IMR-90 (cell line): ENCODE measurements around the gene GRHL3. TPM values are rescaled to one million over a fixed set of nuclear protein-coding genes. Genes with fewer than 3 reads are reported as not detected.

ENCODE experiments used
- ATAC-seq: fragments of 200-7000 bp; cut with Tn5 transposase; 2 replicates; pipeline ENCODE4 v1.9.1; 2020; ENCODE audit warnings: low read depth, mild to moderate bottlenecking, moderate library complexity
- BruUV-seq: library from RNA; stranded (reverse); fragments of 400-500 nt; replicated peaks from 2 replicates; lab custom pipeline; 2021; lab: Mats Ljungman, UMichigan
- CTCF ChIA-PET: fragments of 300-600 bp; formaldehyde crosslinking; extraction: SDS; loops from one replicate; lab custom pipeline; 2021; ENCODE audit warnings: antibody characterized with exemption; lab: Yijun Ruan, JAX
- POLR2A ChIA-PET: fragments of 300-600 bp; sonication (Branson Sonifier 250); formaldehyde crosslinking; loops from one replicate; lab custom pipeline; 2022; ENCODE audit warnings: antibody characterized with exemption; ENCODE audit not compliant: unreplicated experiment; lab: Charles Lee
- DNase-seq: peaks from one replicate; pipeline ENCODE4 v3.0.0; 2013
- H2AFZ ChIP-seq: replicated peaks from 2 replicates; pipeline ENCODE3; 2013; ENCODE audit warnings: low read length, mild to moderate bottlenecking; ENCODE audit not compliant: poor library complexity
- H2AK5ac ChIP-seq: 2 replicates; pipeline ENCODE4 v1.6.1; 2013; ENCODE audit warnings: low read depth, low read length, inconsistent platforms
- H2AK9ac ChIP-seq: replicated peaks from 2 replicates; pipeline ENCODE3; 2013; ENCODE audit warnings: mild to moderate bottlenecking, low read depth, low read length, moderate library complexity; ENCODE audit not compliant: poor library complexity
- H2BK120ac ChIP-seq: 2 replicates; pipeline ENCODE4 v1.6.1; 2013; ENCODE audit warnings: low read depth, low read length, inconsistent platforms
- H2BK15ac ChIP-seq: 3 replicates; pipeline ENCODE4 v1.6.1; 2013; ENCODE audit warnings: low read depth, low read length, inconsistent platforms
- H2BK20ac ChIP-seq: 2 replicates; pipeline ENCODE4 v1.6.1; 2013; ENCODE audit warnings: low read depth, mild to moderate bottlenecking, inconsistent platforms, low read length, moderate library complexity
- H2BK5ac ChIP-seq: 2 replicates; pipeline ENCODE4 v1.6.1; 2013; ENCODE audit warnings: mild to moderate bottlenecking, low read depth, low read length, inconsistent platforms; ENCODE audit not compliant: poor library complexity, severe bottlenecking
- H3K14ac ChIP-seq: replicated peaks from 2 replicates; pipeline ENCODE4 v1.6.1; 2013; ENCODE audit warnings: low read depth, low read length, inconsistent platforms
- H3K18ac ChIP-seq: 2 replicates; pipeline ENCODE4 v1.6.1; 2013; ENCODE audit warnings: low read depth, low read length, control low read depth
- H3K23ac ChIP-seq: 2 replicates; pipeline ENCODE4 v1.6.1; 2013; ENCODE audit warnings: low read depth, low read length, inconsistent platforms
- H3K27ac ChIP-seq: 2 replicates; pipeline ENCODE4 v1.5.1; 2013; ENCODE audit warnings: mild to moderate bottlenecking, control low read depth, low read length; ENCODE audit not compliant: insufficient read depth
- H3K27me3 ChIP-seq: 2 replicates; pipeline ENCODE4 v1.6.1; 2013; ENCODE audit warnings: low read length; ENCODE audit not compliant: control insufficient read depth, insufficient read depth
- H3K36me3 ChIP-seq: 2 replicates; pipeline ENCODE4 v1.6.1; 2013; ENCODE audit warnings: low read length, mixed read lengths; ENCODE audit not compliant: control insufficient read depth, insufficient read depth
- H3K4ac ChIP-seq: 2 replicates; pipeline ENCODE4 v1.6.1; 2013; ENCODE audit warnings: low read depth, low read length, inconsistent platforms
- H3K4me1 ChIP-seq: 2 replicates; pipeline ENCODE4 v1.6.1; 2013; ENCODE audit warnings: low read length, mixed read lengths; ENCODE audit not compliant: control insufficient read depth, insufficient read depth
- H3K4me2 ChIP-seq: 2 replicates; pipeline ENCODE4 v1.6.1; 2013; ENCODE audit warnings: low read depth, mild to moderate bottlenecking, control low read depth, low read length, moderate library complexity
- H3K4me3 ChIP-seq: 2 replicates; pipeline ENCODE4 v1.5.1; 2013; ENCODE audit warnings: low read depth, mild to moderate bottlenecking, control low read depth, low read length, moderate library complexity; ENCODE audit not compliant: insufficient read depth
- H3K56ac ChIP-seq: 2 replicates; pipeline ENCODE4 v1.6.1; 2013; ENCODE audit warnings: low read length, inconsistent platforms; ENCODE audit not compliant: insufficient read depth; ENCODE audit errors: extremely low read depth
- H3K79me1 ChIP-seq, 2 experiments: 2 replicates each; pipeline ENCODE4 v1.6.1; 2013; ENCODE audit warnings: low read length in 2 of 2, inconsistent platforms in 1 of 2, low read depth in 1 of 2
- H3K9ac ChIP-seq: 2 replicates; pipeline ENCODE4 v1.6.1; 2013; ENCODE audit warnings: low read depth, low read length, control low read depth
- H3K9me1 ChIP-seq: 2 replicates; pipeline ENCODE4 v1.6.1; 2013; ENCODE audit warnings: low read length, inconsistent platforms; ENCODE audit not compliant: insufficient read depth
- H3K9me3 ChIP-seq: 2 replicates; pipeline ENCODE4 v1.6.1; 2013; ENCODE audit warnings: low read length; ENCODE audit not compliant: control insufficient read depth, insufficient read depth
- H4K20me1 ChIP-seq: 2 replicates; pipeline ENCODE4 v1.6.1; 2013; ENCODE audit warnings: low read length, inconsistent platforms; ENCODE audit not compliant: insufficient read depth
- H4K5ac ChIP-seq: 2 replicates; pipeline ENCODE4 v1.6.1; 2013; ENCODE audit warnings: mild to moderate bottlenecking, low read depth, low read length, control low read depth
- H4K8ac ChIP-seq, 2 experiments: 2 replicates each; pipeline ENCODE4 v1.6.1; 2013; ENCODE audit warnings: low read depth in 2 of 2, low read length in 2 of 2, control low read depth in 1 of 2, inconsistent platforms in 1 of 2
- H4K91ac ChIP-seq: 2 replicates; pipeline ENCODE4 v1.6.1; 2013; ENCODE audit warnings: low read depth, low read length, inconsistent platforms; ENCODE audit not compliant: insufficient read depth
- BHLHE40 ChIP-seq: fragments of 150-350 bp; IDR thresholded peaks from 2 replicates; pipeline ENCODE4 v1.6.1; 2016; ENCODE audit warnings: mild to moderate bottlenecking, low read depth, low read length
- MAFK ChIP-seq: IDR thresholded peaks from 2 replicates; pipeline ENCODE4 v1.6.1; 2012; ENCODE audit warnings: low read depth, low read length, improper control_type of control experiment
- MAZ ChIP-seq: IDR thresholded peaks from 2 replicates; pipeline ENCODE4 v1.6.1; 2012; ENCODE audit warnings: low read depth, mild to moderate bottlenecking, low read length, improper control_type of control experiment, moderate library complexity, borderline replicate concordance
- MXI1 ChIP-seq: IDR thresholded peaks from 2 replicates; pipeline ENCODE4 v1.6.1; 2012; ENCODE audit warnings: low read depth, mild to moderate bottlenecking, low read length, moderate library complexity, borderline replicate concordance
- NFE2L2 ChIP-seq: fragments of 150-350 bp; IDR thresholded peaks from 2 replicates; pipeline ENCODE4 v1.6.1; 2016; ENCODE audit warnings: low read depth, mild to moderate bottlenecking, low read length
- RCOR1 ChIP-seq: IDR thresholded peaks from 2 replicates; pipeline ENCODE4 v1.6.1; 2012; ENCODE audit warnings: mild to moderate bottlenecking, low read length, improper control_type of control experiment; ENCODE audit not compliant: insufficient replicate concordance
- RFX5 ChIP-seq: IDR thresholded peaks from 2 replicates; pipeline ENCODE4 v1.8.0; 2012; ENCODE audit warnings: low read depth, mild to moderate bottlenecking, low read length, moderate library complexity
- SMC3 ChIP-seq: fragments of 150-350 bp; IDR thresholded peaks from 2 replicates; pipeline ENCODE4 v1.6.1; 2016; ENCODE audit warnings: low read depth, mild to moderate bottlenecking, antibody characterized with exemption, low read length, moderate library complexity
- WGBS, 2 experiments: methylation state at CpG; one replicate each; pipeline versions ENCODE4 v1.1.5 to v1.1.7; 2013; ENCODE audit warnings: missing lambda C conversion rate in 2 of 2; ENCODE audit not compliant: insufficient read length in 1 of 2; ENCODE audit errors: extremely low coverage in 2 of 2; 5-methylcytosine and 5-hydroxymethylcytosine counted together
- dilution Hi-C: fragments of 300-500 bp; cut with HindIII; formaldehyde crosslinking; loops from one replicate; pipeline ENCODE4 v1.14.3; 2018; ENCODE audit warnings: low sequenced_read_pairs; ENCODE audit not compliant: unreplicated experiment
- in situ Hi-C: fragments of 300-500 bp; cut with MboI; formaldehyde crosslinking; loops from 3 replicates; pipeline ENCODE4 v1.14.3; 2019; ENCODE audit warnings: low sequenced_read_pairs, inconsistent platforms, mixed read lengths
- intact Hi-C: fragments of 100-400 bp; cut with micrococcal nuclease; formaldehyde crosslinking; loops from 2 replicates; pipeline ENCODE4 v1.10.0; 2022
- polyA plus RNA-seq, 3 experiments: library from polyadenylated mRNA; depleted of rRNA; stranded (reverse); fragments of >200 nt; gene quantifications; 2 replicates each; pipeline ENCODE4 v1.2.3, GENCODE V29; 2012; ENCODE audit warnings: low replicate concordance in 1 of 3
- total RNA-seq: library from RNA; depleted of rRNA; stranded (reverse); fragments of >200 nt; gene quantifications from 2 replicates; pipeline ENCODE4 v1.2.3, GENCODE V29; 2012
- TF ChIP-seq, protein P1 (sequence below): fragments of 150-350 bp; IDR thresholded peaks from 2 replicates; pipeline ENCODE4 v1.6.1; 2017; ENCODE audit warnings: mild to moderate bottlenecking, antibody characterized with exemption, low read length, low read depth
- TF ChIP-seq, protein P2 (sequence below): fragments of 150-350 bp; IDR thresholded peaks from 2 replicates; pipeline ENCODE4 v1.6.1; 2016; ENCODE audit warnings: low read depth, mild to moderate bottlenecking, low read length, moderate library complexity, borderline replicate concordance
- TF ChIP-seq, protein P3 (sequence below): conservative IDR thresholded peaks from 2 replicates; pipeline ENCODE4 v1.5.1; 2012; ENCODE audit warnings: mild to moderate bottlenecking, low read depth, low read length, improper control_type of control experiment

The GRHL3 gene
- total and polyA plus RNA-seq, 2 of the 4 experiments (the other 2 are of a cell fraction): not detected

DNA sequence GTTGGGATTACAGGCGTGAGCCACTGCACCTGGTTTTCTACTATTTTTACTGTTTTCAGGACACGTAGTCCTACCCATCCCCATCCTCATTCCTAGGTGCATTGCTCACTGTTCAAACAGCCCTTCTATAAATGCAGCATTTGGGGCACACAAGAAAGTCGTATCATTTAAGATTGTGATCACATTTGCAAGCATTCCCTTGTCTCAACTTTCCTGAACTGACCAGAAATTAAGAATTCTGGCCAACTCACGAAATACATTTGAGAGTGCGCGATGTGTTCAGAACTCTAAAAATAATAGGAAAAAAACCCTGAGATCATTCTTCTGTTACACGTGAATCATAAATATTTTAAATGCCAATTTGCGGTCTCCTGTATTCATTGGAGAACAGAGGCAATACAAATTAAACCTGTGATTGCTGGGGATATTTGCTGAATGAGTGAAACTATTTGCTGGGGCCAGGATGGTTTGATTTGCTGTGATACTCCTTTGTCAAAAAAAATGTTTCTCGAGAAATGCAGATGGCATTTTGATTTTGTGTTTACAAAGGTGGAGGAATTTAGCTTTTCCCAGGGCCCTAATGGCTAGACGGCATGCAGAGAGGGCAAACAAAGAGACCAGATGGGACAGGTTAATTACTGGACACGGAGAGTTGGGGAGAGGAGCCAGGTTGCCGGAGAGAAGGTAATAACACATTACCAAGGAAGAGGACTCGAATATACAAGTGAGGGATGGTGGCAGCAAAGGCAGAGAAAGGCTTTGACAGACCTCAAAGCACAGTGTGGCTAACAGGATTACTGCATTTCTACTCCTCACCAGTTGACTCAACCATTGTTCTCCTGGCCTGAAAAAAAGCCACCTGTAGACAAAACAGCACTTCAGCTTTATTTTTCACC is 56.0 kb downstream of the GRHL3 start:
- in situ Hi-C loops: no loop called here
- ATAC-seq: no peak
- H2AK9ac ChIP-seq: no peak overlapping the region

More for the DNA sequence above, 56.0 kb downstream of the GRHL3 start:
- Histone ChIP-seq H3K56ac (no peak overlapping the region), H3K4me2 (no peak overlapping the region), H2AFZ (no peak overlapping the region), H3K9me3 (no peaks in the 10 kb centered on the region), H3K36me3 (no peaks in the 10 kb centered on the region), H3K4me1 (peaks cover 3% of the 10 kb centered on the region; the same call in 1 of the 2 replicates), H3K9ac (no peak overlapping the region), H4K91ac (no peak overlapping the region), H2BK120ac (no peak overlapping the region), H3K27ac (no peak overlapping the region), H4K5ac (no peak overlapping the region), H3K23ac (no peak overlapping the region), H3K9me1 (no peaks in the 10 kb centered on the region), H2BK5ac (no peak overlapping the region), H3K4ac (no peak overlapping the region), H3K18ac (no peak overlapping the region), H2BK20ac (no peak overlapping the region), H3K27me3 (no peaks in the 10 kb centered on the region), H4K8ac (no peak overlapping the region), H3K14ac (no peak overlapping the region), H2AK5ac (no peak overlapping the region), H3K79me1 (no peaks in the 10 kb centered on the region), H3K4me3 (no peak overlapping the region), H4K20me1 (no peaks in the 10 kb centered on the region), H2BK15ac (no peak overlapping the region)
- ChIA-PET POLR2A (no interaction called here), CTCF (no interaction called here)
- dilution Hi-C loops (no loop called here), intact Hi-C loops (no loop called here)
- peak; percentile 16 for DNase-seq
- no TSS peak for BruUV-seq
- 59% methylated on average over 5 of the region's 13 CpGs; no CpG with 5 or more reads in 1 of the 2 experiments for WGBS, 2 experiments
- TF ChIP-seq MXI1 (no peak), RCOR1 (no peak), RFX5 (no peak), SMC3 (no peak), MAFK (no peak), MAZ (no peak), NFE2L2 (no peak), BHLHE40 (no peak)
- TF ChIP-seq, protein P1, sequence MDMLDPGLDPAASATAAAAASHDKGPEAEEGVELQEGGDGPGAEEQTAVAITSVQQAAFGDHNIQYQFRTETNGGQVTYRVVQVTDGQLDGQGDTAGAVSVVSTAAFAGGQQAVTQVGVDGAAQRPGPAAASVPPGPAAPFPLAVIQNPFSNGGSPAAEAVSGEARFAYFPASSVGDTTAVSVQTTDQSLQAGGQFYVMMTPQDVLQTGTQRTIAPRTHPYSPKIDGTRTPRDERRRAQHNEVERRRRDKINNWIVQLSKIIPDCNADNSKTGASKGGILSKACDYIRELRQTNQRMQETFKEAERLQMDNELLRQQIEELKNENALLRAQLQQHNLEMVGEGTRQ: no peak
- TF ChIP-seq, protein P2, sequence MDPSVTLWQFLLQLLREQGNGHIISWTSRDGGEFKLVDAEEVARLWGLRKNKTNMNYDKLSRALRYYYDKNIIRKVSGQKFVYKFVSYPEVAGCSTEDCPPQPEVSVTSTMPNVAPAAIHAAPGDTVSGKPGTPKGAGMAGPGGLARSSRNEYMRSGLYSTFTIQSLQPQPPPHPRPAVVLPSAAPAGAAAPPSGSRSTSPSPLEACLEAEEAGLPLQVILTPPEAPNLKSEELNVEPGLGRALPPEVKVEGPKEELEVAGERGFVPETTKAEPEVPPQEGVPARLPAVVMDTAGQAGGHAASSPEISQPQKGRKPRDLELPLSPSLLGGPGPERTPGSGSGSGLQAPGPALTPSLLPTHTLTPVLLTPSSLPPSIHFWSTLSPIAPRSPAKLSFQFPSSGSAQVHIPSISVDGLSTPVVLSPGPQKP: no peak
- TF ChIP-seq, protein P3, sequence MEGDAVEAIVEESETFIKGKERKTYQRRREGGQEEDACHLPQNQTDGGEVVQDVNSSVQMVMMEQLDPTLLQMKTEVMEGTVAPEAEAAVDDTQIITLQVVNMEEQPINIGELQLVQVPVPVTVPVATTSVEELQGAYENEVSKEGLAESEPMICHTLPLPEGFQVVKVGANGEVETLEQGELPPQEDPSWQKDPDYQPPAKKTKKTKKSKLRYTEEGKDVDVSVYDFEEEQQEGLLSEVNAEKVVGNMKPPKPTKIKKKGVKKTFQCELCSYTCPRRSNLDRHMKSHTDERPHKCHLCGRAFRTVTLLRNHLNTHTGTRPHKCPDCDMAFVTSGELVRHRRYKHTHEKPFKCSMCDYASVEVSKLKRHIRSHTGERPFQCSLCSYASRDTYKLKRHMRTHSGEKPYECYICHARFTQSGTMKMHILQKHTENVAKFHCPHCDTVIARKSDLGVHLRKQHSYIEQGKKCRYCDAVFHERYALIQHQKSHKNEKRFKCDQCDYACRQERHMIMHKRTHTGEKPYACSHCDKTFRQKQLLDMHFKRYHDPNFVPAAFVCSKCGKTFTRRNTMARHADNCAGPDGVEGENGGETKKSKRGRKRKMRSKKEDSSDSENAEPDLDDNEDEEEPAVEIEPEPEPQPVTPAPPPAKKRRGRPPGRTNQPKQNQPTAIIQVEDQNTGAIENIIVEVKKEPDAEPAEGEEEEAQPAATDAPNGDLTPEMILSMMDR: no peak
